ENCODE data around the gene ANKAR. TPM values are rescaled to one million over a fixed set of nuclear protein-coding genes. Genes with fewer than 3 reads are reported as not detected.
"Not testable (repeated sequence)": the region's sequence is repeated elsewhere in the genome, so short reads cannot be mapped to it uniquely, and the experiment has no call there.

ANKAR gene
- total RNA-seq, 1 experiment from 2014 or later, result 3.5 TPM

DNA sequence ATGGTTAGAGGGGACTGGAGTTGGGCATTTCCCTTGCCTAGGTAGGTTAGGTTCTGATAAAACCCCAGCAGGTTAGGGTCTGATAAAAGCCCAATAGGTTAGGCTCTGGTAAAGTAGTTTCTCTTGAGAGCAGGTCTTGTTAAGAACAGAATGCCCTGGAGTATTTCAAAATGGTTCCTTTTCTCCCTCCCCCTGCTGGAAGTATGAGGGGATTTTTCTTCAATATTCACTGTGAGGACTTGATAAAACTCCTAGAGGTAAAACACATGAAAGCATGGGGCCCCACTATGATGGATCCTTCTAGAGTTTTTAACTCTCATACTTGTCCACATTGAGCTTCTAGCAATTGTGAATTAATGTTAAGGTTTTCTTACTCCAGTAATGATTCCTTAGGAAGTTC lies 27.6 kb downstream of the ANKAR start:
- peak; percentile 5 for DNase-seq (ENCODE audit: low read depth)

DNA sequence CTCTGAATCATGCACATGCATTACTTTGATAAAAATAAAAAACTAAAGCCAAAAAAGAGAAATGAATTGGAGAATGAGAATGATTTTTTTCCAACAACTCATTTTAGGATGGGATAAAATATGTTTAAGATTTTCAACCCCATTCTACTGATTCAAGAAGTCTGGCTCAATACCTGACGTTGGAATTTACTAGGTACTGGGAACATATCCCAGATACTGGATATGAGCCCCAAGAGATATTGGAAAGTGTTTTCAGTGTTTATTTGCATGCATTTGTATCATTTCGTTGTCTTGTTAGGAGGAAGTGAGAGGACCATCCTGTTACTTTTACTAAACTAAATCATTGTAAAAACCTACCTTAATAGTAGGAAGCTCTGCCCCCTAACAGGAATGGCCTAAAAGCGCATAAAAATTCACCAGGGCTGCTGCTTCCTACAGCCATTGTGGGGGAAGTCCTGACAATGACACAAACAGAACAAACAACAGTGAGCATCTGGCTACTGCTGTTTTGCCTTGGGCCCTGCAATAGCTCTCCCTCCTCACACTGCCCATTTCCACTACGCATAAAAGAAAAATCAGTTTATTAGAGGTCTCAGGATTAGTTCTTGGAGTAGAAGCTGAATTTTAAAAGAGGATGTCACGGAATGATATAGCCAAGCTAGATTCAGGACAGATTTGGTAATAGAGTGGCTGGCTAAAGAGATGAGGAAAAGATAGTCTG lies 35.2 kb downstream of the ANKAR start:
- DNase-seq (ENCODE audit: low read depth), result no peak

- not testable (repeated sequence) for DNase-seq (ENCODE audit: low read depth)
These were observed 43.1 kb downstream of the ANKAR start for GRCh38 chr2:189717593-189717992.

- no peak for DNase-seq (ENCODE audit: low read depth)
These were observed 45.1 kb downstream of the ANKAR start for GRCh38 chr2:189719571-189719970.

DNA sequence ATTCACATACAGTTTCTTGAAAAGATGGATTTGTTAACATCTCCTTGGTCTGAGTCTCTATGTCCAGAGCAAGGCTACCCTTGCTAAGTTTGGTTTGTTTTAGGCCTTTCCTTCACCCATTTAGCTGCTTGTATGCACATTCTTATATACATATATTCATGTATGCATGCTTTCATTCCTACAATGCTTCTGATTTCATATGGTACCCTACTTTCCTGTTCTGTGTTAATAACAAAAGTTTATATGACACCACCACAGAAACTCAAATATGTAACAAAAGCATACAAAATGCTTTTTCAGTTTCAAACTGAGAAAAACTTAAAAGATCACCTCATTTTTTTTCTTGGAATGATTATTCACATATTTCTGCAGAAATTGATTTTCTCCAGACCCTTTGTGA lies 48.7 kb downstream of the ANKAR start:
- no peak for DNase-seq (ENCODE audit: low read depth)

Other genes with a start within 250 kb of the ANKAR start
- gene WDR75, start 233.2 kb upstream of the ANKAR start, total RNA-seq (2014; rRNA removed; shearing (Covaris generic)), result 32.0 and 36.9 TPM in 2 replicates
- gene SLC40A1, start 93.9 kb upstream of the ANKAR start, total RNA-seq (2014; rRNA removed; shearing (Covaris generic)), result 0.39 and 0.76 TPM in 2 replicates
- 30.1 and 48.1 TPM in 2 replicates for gene ASNSD1, start 13.2 kb upstream of the ANKAR start, total RNA-seq (2014; rRNA removed; shearing (Covaris generic))
- gene OSGEPL1, start 88.1 kb downstream of the ANKAR start, total RNA-seq (2014; rRNA removed; shearing (Covaris generic)), result 6.2 and 13.4 TPM in 2 replicates
- 76.3 and 81.1 TPM in 2 replicates for gene ORMDL1, start 109.7 kb downstream of the ANKAR start, total RNA-seq (2014; rRNA removed; shearing (Covaris generic))
- 17.5 and 22.8 TPM in 2 replicates for gene PMS1, start 109.8 kb downstream of the ANKAR start, total RNA-seq (2014; rRNA removed; shearing (Covaris generic))

Data from M059J (cell line).